Measurements from ENCODE around the gene ULBP2.
"Not testable (repeated sequence)": the region's sequence is repeated elsewhere in the genome, so short reads cannot be mapped to it uniquely, and the experiment has no call there.

ULBP2 gene

GRCh38 chr6:149908480-149908879 lies 33.3 kb upstream of the ULBP2 start:
- not testable (repeated sequence) for ATAC-seq, DNase-seq

DNA sequence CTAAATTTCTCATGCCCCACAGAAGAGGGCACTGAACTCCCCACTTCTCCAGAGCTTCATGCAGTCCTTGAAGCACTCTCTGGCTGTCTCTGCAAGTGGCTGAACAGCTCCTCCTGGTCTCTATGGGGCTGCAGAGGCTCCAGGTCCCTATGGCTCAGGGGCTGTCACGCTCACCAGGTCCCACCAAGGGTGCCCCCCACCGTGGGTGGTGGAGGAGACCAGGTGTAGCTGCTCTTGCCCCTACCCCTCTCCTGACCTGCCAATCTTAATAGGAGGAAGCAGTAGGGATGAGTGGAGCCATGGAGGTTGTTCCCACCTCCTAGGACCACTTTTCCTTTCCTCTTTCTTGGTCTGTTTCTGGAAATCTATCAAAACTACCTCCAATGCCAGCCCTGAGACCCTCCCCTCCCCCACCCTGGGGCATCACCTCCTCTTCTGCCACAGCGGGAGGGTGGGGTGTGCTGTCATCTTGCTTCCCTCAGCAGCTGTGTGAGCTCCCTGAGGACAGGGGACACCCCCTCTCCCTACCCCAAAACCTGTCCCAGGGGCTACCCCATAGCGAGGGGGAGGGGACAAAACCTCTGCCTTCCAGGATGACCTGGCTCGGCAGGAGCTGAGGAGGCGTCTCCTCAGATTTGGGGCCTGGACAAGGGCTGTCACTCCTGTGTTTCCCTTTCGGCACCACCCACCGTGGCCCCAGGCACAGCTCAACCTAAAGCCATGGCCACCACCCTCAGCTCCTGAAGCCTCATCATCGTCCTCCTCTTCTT lies 31.9 kb upstream of the ULBP2 start:
- ATAC-seq: no peak
- no peak for DNase-seq

DNA sequence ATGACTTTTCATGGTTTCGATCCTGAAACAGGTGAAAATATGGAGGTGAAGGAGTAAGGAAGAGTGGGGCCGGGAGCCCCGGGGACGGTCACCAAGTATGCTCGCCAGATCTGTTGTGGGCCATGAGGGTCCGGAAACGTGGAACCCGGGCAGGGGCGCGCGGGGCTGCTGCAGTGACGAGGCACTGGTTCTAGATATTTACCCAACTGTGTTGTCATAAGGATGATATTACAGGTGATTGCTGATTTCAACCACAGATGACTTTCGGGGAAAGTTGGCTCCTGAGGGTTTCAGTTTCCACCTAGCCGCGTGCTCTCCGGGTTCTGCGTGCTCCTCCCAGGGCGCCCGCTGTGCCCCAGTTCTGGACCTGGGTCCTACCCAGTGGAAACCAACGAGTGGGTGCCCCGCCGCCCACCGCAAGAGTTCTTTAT lies 31.1 kb upstream of the ULBP2 start:
- no peak for DNase-seq
- no peak for ATAC-seq

DNA sequence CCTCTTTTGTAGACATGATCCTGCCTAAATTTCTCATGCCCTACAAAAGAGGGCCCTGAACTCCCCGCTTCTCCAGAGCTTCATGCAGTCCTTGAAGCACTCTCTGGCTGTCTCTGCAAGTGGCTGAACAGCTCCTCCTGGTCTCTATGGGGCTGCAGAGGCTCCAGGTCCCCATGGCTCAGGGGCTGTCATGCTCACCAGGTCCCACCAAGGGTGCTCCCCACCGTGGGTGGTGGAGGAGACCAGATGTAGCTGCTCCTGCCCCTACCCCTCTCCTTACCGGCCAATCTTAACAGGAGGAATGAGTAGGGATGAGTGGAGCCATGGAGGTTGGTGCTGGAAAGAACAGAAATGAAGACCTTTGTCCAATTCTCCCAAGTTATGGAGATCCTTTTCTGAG lies 29.1 kb upstream of the ULBP2 start:
- not testable (repeated sequence) for ATAC-seq, DNase-seq

DNA sequence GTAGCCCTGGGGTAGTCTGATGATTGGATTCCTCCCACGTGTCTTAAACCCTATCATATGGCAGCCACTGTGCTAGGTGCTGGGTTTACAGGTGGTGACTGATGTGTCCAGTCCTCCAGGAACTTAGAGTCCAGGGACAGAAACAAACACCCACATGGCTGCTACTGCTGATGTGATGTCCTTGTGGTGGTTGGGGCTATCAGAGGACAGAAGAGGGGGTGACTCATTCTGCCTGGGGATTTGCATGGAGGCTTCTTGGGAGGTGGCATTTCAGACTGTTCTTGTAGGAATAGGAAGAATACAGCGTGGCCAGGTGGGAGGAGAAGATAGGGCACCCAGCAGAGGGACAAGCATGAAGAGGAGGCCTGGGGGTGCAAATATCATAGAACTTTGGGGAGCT lies 28.7 kb upstream of the ULBP2 start:
- ATAC-seq (peak; percentile 9), DNase-seq (no peak)

DNA sequence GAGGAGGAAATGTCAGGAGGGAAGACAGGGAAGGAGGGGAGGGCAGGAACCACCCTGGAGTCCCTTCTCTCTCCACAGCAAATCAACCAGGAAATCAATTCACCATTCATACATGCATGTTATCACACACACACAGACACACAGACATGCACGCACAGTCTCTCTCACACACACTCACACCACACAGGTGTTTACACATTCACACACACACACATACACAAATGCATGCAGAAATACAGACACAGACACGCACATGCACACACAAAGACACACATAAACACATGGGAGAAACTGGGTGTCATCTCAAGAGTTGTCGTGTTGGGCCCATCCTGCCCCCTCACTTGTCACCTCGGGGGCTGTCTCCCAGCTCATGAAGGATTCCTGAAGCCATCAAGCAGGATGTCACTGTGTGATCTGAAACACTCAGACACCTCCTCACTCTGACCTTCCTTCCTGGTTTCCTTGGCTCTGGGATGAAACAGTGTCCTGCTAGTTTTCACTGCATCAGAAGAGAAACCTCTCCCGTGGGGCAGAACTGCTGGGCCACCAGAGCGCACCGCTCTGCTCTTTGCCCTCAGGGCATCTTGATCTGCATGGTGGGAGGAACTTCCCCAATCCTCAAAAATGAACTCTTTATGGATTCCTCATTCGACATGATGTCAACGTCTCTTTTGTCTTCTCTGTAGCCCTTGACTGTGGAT lies 28.1 kb upstream of the ULBP2 start:
- no peak for DNase-seq

GRCh38 chr6:149915970-149916865 lies 25.6 kb upstream of the ULBP2 start:
- DNase-seq: no peak
- ATAC-seq: no peak

More for the DNA sequence above, 28.1 kb upstream of the ULBP2 start:
- no peak for ATAC-seq

- DNase-seq: no peak
- ATAC-seq: no peak
Observed at GRCh38 chr6:149917679-149918078, 24.1 kb upstream of the ULBP2 start.

- no peak for DNase-seq
- no peak for ATAC-seq
Observed at GRCh38 chr6:149918151-149918905, 23.5 kb upstream of the ULBP2 start.

- not testable (repeated sequence) for DNase-seq, ATAC-seq
Observed at GRCh38 chr6:149919126-149919833, 22.5 kb upstream of the ULBP2 start.

DNA sequence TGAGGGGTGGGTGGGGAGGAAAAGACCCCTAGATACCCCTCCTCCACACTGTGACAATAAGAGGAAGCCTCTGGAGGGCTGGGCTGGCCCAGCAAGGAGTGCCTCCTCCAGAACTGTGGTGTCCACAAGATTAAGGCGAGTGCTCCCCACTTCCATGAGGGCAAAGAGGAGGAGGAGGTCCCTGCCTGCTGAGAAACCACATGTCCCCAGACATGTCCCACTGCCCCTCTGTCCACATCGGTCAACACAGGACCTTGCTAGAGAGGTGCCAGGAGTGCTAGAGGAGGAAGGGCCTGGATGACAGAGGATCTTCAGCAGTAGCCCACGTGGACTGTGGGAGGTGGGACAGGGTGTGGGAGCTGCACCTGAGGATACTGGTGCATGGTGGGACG lies 22.0 kb upstream of the ULBP2 start:
- ATAC-seq: no peak
- DNase-seq: no peak

DNA sequence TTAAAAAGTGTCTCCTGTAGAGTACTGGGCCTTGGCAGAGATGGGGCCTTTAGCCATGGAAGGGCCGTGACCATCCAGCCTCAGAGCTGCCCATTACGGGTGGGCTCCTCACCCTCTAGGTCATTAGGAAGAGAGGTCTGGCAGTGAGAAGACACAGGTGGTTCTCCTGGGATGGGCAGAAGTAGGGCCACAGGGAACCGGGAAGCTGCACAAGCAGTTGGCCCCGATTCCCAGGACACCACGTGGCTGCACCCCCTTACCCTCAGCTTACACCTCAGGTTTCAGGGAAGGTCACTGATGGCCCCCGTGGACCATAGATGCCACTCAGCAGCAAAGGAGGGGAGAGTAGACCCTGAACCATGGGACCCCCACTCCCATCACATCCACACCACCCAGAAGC lies 20.5 kb upstream of the ULBP2 start:
- ATAC-seq: no peak
- DNase-seq: no peak

DNA sequence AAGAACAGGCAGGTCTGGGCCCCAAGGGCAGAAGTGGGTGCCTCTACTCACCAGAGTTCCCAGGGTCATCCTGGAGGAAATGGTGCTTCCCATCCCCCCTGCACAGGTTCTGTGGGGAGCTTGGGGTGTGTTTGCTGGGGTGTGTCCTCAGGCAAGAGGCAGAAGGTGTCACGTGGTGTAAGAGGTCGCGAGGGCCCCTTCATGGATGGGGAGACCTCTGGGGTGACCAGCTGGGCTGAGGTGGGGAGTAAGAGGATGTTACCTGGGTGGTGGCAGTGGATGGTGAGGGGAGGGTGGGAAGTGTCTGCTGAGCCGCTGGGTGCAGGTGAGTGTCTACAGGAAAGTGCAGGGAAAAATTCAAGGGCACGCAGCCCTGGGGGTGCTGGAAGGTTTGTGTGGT lies 19.7 kb upstream of the ULBP2 start:
- not testable (repeated sequence) for DNase-seq, ATAC-seq

DNA sequence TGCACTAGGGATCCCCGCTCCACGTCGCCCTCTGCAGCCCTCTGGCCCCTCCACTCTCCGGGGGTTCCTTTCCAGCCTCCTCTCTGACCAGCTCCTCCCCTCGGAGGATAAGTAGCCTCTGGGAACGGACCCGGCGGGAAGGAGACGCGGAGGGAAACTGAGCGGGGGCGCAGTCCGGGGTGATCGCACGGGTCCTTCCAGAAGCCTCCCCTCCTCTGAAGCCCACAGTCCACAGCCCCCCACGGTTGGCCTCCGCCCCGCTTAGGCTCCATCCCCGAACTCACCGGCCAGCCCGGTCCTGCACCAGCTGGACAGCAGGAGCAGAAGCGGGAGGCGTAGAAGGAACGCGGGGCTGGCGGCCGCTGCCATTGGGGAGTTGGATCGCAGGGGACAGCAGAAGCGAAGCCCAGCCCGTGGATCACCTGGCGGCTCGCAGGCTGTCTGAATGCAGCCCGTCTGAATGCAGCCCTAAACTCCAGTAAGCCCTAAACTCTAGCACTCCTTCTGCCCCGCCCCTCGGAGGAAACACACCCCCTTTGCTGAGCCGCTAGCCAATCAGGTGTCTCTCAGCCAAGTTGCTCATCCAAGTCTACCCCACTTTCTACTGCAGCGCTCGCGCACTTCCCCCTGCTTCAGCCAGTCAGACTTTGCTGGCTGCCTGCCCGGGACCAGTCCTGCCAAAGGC lies 19.0 kb upstream of the ULBP2 start, which contains the start of gene RAET1G:
RAET1G (minus strand) TSS at position 480 of the 685 bp plus-strand sequence; CDS start at position 369, 111 bp downstream.
- DNase-seq (peak; percentile 79), ATAC-seq (peak; percentile 92)

- DNase-seq (no peak), ATAC-seq (no peak)
Observed at GRCh38 chr6:149923327-149923986, 18.4 kb upstream of the ULBP2 start.

- DNase-seq: no peak
- ATAC-seq: no peak
Observed at GRCh38 chr6:149924206-149924932, 17.4 kb upstream of the ULBP2 start.

DNA sequence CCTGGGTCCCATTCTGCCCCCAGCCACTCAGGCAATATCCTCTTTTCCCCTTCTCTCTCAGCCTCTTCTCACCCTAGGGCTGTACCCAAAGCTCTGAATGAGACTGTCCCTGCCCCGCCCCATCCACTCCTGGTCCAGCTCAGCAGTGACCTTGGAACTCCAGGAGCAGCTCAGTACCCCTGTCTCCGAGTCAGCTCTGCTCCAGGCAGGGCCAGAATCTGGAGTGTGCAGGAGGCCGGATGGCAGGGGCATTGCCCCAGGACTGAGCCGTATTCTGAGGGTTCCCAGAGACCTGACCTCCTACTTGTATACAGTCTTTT lies 16.9 kb upstream of the ULBP2 start:
- no peak for ATAC-seq
- no peak for DNase-seq

- ATAC-seq (no peak), DNase-seq (no peak)
Observed at GRCh38 chr6:149925253-149925973, 16.4 kb upstream of the ULBP2 start.

Measured in stimulated activated naive CD8-positive, alpha-beta T cell treated with anti-CD3 and anti-CD28 coated beads, Interleukin-15, Interleukin-2, amounts not matched to agents 100 U/mL and 50 U/mL, for 24 hours (primary cell).